ENCODE data around the gene SDR39U1. TPM values are rescaled to one million over a fixed set of nuclear protein-coding genes. Genes with fewer than 3 reads are reported as not detected.
A peak's percentile ranks its signal among the peaks of the same experiment; 100 is the strongest.

SDR39U1 gene
- total and polyA plus RNA-seq, 4 donors, result 18.5 to 96.8 (median 61.6) TPM

- peaks cover 39% of the 10 kb centered on the region for H3K4me1 ChIP-seq (ENCODE audit: control insufficient read depth, insufficient read depth, low read length)
These were observed 39.1 kb downstream of the SDR39U1 start for GRCh38 chr14:24403294-24403998.

GRCh38 chr14:24401810-24402702, 40.5 kb downstream of the SDR39U1 start:
- no peak for DNase-seq (ENCODE audit: low read depth in 4 of 6, low spot score in 6 of 6)
- H3K27me3 ChIP-seq (ENCODE audit: control insufficient read depth, insufficient read depth, low read length), result no peaks in the 10 kb centered on the region
- no peak overlapping the region for H3K4me3 ChIP-seq (ENCODE audit: low read depth, low read length)
- H3K36me3 ChIP-seq (ENCODE audit: control insufficient read depth, insufficient read depth, low read length), result peaks cover 8% of the 10 kb centered on the region
- H3K9me3 ChIP-seq (ENCODE audit: control insufficient read depth, insufficient read depth, low read length), result no peaks in the 10 kb centered on the region
- H3K27ac ChIP-seq (ENCODE audit: low read depth, low read length), result no peak overlapping the region
- WGBS (ENCODE audit: insufficient coverage), result 72% methylated on average over 6 of the region's 9 CpGs
- peaks cover 39% of the 10 kb centered on the region for H3K4me1 ChIP-seq (ENCODE audit: control insufficient read depth, insufficient read depth, low read length)

More at GRCh38 chr14:24403294-24403998, 39.1 kb downstream of the SDR39U1 start:
- Histone ChIP-seq H3K27me3 (ENCODE audit: control insufficient read depth, insufficient read depth, low read length) (no peaks in the 10 kb centered on the region), H3K36me3 (ENCODE audit: control insufficient read depth, insufficient read depth, low read length) (peaks cover 22% of the 10 kb centered on the region), H3K27ac (ENCODE audit: low read depth, low read length) (peak overlapping the region; percentile 6), H3K4me3 (ENCODE audit: low read depth, low read length) (no peak overlapping the region), H3K9me3 (ENCODE audit: control insufficient read depth, insufficient read depth, low read length) (no peaks in the 10 kb centered on the region)
- no peak for DNase-seq (ENCODE audit: low read depth in 4 of 6, low spot score in 6 of 6)
- 72% methylated on average over 7 of the region's 7 CpGs for WGBS (ENCODE audit: insufficient coverage)

- Histone ChIP-seq H3K27ac (ENCODE audit: low read depth, low read length) (peak overlapping the region; percentile 60), H3K36me3 (ENCODE audit: control insufficient read depth, insufficient read depth, low read length) (no peaks in the 10 kb centered on the region), H3K4me3 (ENCODE audit: low read depth, low read length) (peak overlapping the region; percentile 67), H3K9me3 (ENCODE audit: control insufficient read depth, insufficient read depth, low read length) (no peaks in the 10 kb centered on the region), H3K4me1 (ENCODE audit: control insufficient read depth, insufficient read depth, low read length) (peaks cover 39% of the 10 kb centered on the region), H3K27me3 (ENCODE audit: control insufficient read depth, insufficient read depth, low read length) (no peaks in the 10 kb centered on the region)
- DNase-seq (ENCODE audit: low read depth in 4 of 6, low spot score in 6 of 6), result no peak
- 86% methylated on average over 3 of the region's 4 CpGs for WGBS (ENCODE audit: insufficient coverage)
These were observed 42.4 kb downstream of the SDR39U1 start for GRCh38 chr14:24399999-24400718.

- Histone ChIP-seq H3K4me1 (ENCODE audit: control insufficient read depth, insufficient read depth, low read length) (peaks cover 39% of the 10 kb centered on the region), H3K9me3 (ENCODE audit: control insufficient read depth, insufficient read depth, low read length) (no peaks in the 10 kb centered on the region), H3K27ac (ENCODE audit: low read depth, low read length) (peak overlapping the region; percentile 60), H3K27me3 (ENCODE audit: control insufficient read depth, insufficient read depth, low read length) (no peaks in the 10 kb centered on the region), H3K4me3 (ENCODE audit: low read depth, low read length) (peak overlapping the region; percentile 67), H3K36me3 (ENCODE audit: control insufficient read depth, insufficient read depth, low read length) (no peaks in the 10 kb centered on the region)
- peak in 2 of 6 donors; percentile 43 to 63 for DNase-seq (ENCODE audit: low read depth in 4 of 6, low spot score in 6 of 6)
- WGBS (ENCODE audit: insufficient coverage), result 4% methylated on average over 8 of the region's 8 CpGs
These were observed 43.1 kb downstream of the SDR39U1 start for GRCh38 chr14:24399447-24399822.

- Histone ChIP-seq H3K27ac (ENCODE audit: low read depth, low read length) (peak within 1 kb of the TSS; percentile 60), H3K9me3 (ENCODE audit: control insufficient read depth, insufficient read depth, low read length) (no peaks in the 10 kb centered on the region), H3K4me1 (ENCODE audit: control insufficient read depth, insufficient read depth, low read length) (peaks cover 39% of the 10 kb centered on the region), H3K36me3 (ENCODE audit: control insufficient read depth, insufficient read depth, low read length) (no peaks in the 10 kb centered on the region), H3K27me3 (ENCODE audit: control insufficient read depth, insufficient read depth, low read length) (no peaks in the 10 kb centered on the region), H3K4me3 (ENCODE audit: low read depth, low read length) (peak within 1 kb of the TSS; percentile 67)
- under 1% methylated on average over 38 of the region's 57 CpGs for WGBS (ENCODE audit: insufficient coverage)
- DNase-seq (ENCODE audit: low read depth in 4 of 6, low spot score in 6 of 6), result peak in 4 of 6 donors; percentile 37 to 87 (median 58)
These were observed 43.7 kb downstream of the SDR39U1 start, which contains the start of gene NYNRIN for GRCh38 chr14:24398653-24399446. Gene NYNRIN, plus strand, starts transcription at chr14:24399003. Its CDS starts 244 bp downstream, at chr14:24399247.

- H3K27me3 ChIP-seq (ENCODE audit: control insufficient read depth, insufficient read depth, low read length), result no peaks in the 10 kb centered on the region
These were observed 44.3 kb downstream of the SDR39U1 start for GRCh38 chr14:24398293-24398652.

GRCh38 chr14:24397639-24398292, 44.8 kb downstream of the SDR39U1 start:
- Histone ChIP-seq H3K36me3 (ENCODE audit: control insufficient read depth, insufficient read depth, low read length) (no peaks in the 10 kb centered on the region), H3K27me3 (ENCODE audit: control insufficient read depth, insufficient read depth, low read length) (no peaks in the 10 kb centered on the region), H3K9me3 (ENCODE audit: control insufficient read depth, insufficient read depth, low read length) (no peaks in the 10 kb centered on the region), H3K4me3 (ENCODE audit: low read depth, low read length) (peak overlapping the region; percentile 67), H3K4me1 (ENCODE audit: control insufficient read depth, insufficient read depth, low read length) (peaks cover 39% of the 10 kb centered on the region), H3K27ac (ENCODE audit: low read depth, low read length) (peak overlapping the region; percentile 60)
- WGBS (ENCODE audit: insufficient coverage), result 31% methylated on average over 5 of the region's 6 CpGs
- DNase-seq (ENCODE audit: low read depth in 4 of 6, low spot score in 6 of 6), result no peak

More at GRCh38 chr14:24398293-24398652, 44.3 kb downstream of the SDR39U1 start:
- Histone ChIP-seq H3K4me1 (ENCODE audit: control insufficient read depth, insufficient read depth, low read length) (peaks cover 39% of the 10 kb centered on the region), H3K9me3 (ENCODE audit: control insufficient read depth, insufficient read depth, low read length) (no peaks in the 10 kb centered on the region), H3K27ac (ENCODE audit: low read depth, low read length) (peak overlapping the region; percentile 60), H3K36me3 (ENCODE audit: control insufficient read depth, insufficient read depth, low read length) (no peaks in the 10 kb centered on the region), H3K4me3 (ENCODE audit: low read depth, low read length) (peak overlapping the region; percentile 67)
- DNase-seq (ENCODE audit: low read depth in 4 of 6, low spot score in 6 of 6), result peak in 4 of 6 donors; percentile 43 to 93 (median 69)
- no CpG with 5 or more reads among the region's 7 CpGs for WGBS (ENCODE audit: insufficient coverage)

- no peaks in the 10 kb centered on the region for H3K27me3 ChIP-seq (ENCODE audit: control insufficient read depth, insufficient read depth, low read length)
- DNase-seq (ENCODE audit: low read depth in 4 of 6, low spot score in 6 of 6), result no peak
- no peaks in the 10 kb centered on the region for H3K9me3 ChIP-seq (ENCODE audit: control insufficient read depth, insufficient read depth, low read length)
- WGBS (ENCODE audit: insufficient coverage), result 63% methylated on average over 4 of the region's 8 CpGs
- peaks cover 26% of the 10 kb centered on the region for H3K4me1 ChIP-seq (ENCODE audit: control insufficient read depth, insufficient read depth, low read length)
- H3K4me3 ChIP-seq (ENCODE audit: low read depth, low read length), result no peak overlapping the region
- H3K36me3 ChIP-seq (ENCODE audit: control insufficient read depth, insufficient read depth, low read length), result no peaks in the 10 kb centered on the region
- no peak overlapping the region for H3K27ac ChIP-seq (ENCODE audit: low read depth, low read length)
These were observed 46.7 kb downstream of the SDR39U1 start for GRCh38 chr14:24395609-24396582.
